HTERT RPE-1 (cell line): Measurements from ENCODE around the gene NOTO.

Source experiments
- in situ Hi-C: fragments of 300-500 bp; cut with MboI; formaldehyde crosslinking; loops from 4 replicates; pipeline ENCODE4 v1.14.3; 2020; ENCODE audit warnings: low sequenced_read_pairs

NOTO gene

GRCh38 chr2:73255907-73256617 is 53.7 kb downstream of the NOTO start:
- in situ Hi-C loops = no loop called here

- in situ Hi-C loops = no loop called here
Observed at GRCh38 chr2:73256618-73256922, 54.2 kb downstream of the NOTO start.

- in situ Hi-C loops = no loop called here
Observed at GRCh38 chr2:73257021-73257420, 54.6 kb downstream of the NOTO start.

GRCh38 chr2:73257425-73258125 is 55.2 kb downstream of the NOTO start:
- in situ Hi-C loops = no loop called here

- in situ Hi-C loops = no loop called here
Observed at GRCh38 chr2:73258186-73258912, 56.0 kb downstream of the NOTO start.

- in situ Hi-C loops = no loop called here
Observed at GRCh38 chr2:73258913-73259215, 56.5 kb downstream of the NOTO start.

- in situ Hi-C loops = no loop called here
Observed at GRCh38 chr2:73259276-73259675, 56.9 kb downstream of the NOTO start.

- in situ Hi-C loops = no loop called here
Observed at GRCh38 chr2:73259704-73260337, 57.4 kb downstream of the NOTO start.

- in situ Hi-C loops = no loop called here
Observed at GRCh38 chr2:73260338-73260984, 58.1 kb downstream of the NOTO start.
